A673 (cell line): ENCODE results near the gene CREB3L1. TPM values are rescaled to one million over a fixed set of nuclear protein-coding genes. Genes with fewer than 3 reads are reported as not detected.

Experiments used
- BruUV-seq: library from RNA; stranded (reverse); fragments of 400-500 nt; replicated peaks from 2 replicates; lab custom pipeline; 2021; lab: Mats Ljungman, UMichigan
- CTCF ChIA-PET: fragments of 300-600 bp; sonication (Branson Sonifier 250); formaldehyde crosslinking; loops from one replicate; lab custom pipeline; 2022; ENCODE audit warnings: antibody characterized with exemption; lab: Charles Lee
- POLR2A ChIA-PET: fragments of 300-600 bp; sonication (Branson Sonifier 250); formaldehyde crosslinking; loops from one replicate; lab custom pipeline; 2022; ENCODE audit warnings: antibody characterized with exemption; ENCODE audit not compliant: low non-redundant PET; lab: Charles Lee
- DNase-seq: peaks from one replicate; pipeline ENCODE4 v3.0.0-alpha.2; 2015; ENCODE audit warnings: low spot score
- H3K27ac ChIP-seq: fragments of 200-600 bp; sonication (generic); 2 replicates; pipeline ENCODE4 v1.5.1; 2016; ENCODE audit warnings: mixed run types, low read depth, mild to moderate bottlenecking, mixed read lengths, antibody characterized with exemption, low read length; ENCODE audit not compliant: poor library complexity, severe bottlenecking
- H3K27me3 ChIP-seq: fragments of 200-600 bp; sonication (generic); replicated peaks from 2 replicates; pipeline ENCODE4 v1.6.1; 2017; ENCODE audit warnings: mixed run types, low read depth, mild to moderate bottlenecking, mixed read lengths, antibody characterized with exemption, low read length; ENCODE audit not compliant: insufficient read depth, poor library complexity
- H3K36me3 ChIP-seq: fragments of 200-600 bp; sonication (generic); 2 replicates; pipeline ENCODE4 v1.6.1; 2016; ENCODE audit warnings: mixed run types, mild to moderate bottlenecking, mixed read lengths, antibody characterized with exemption, low read length; ENCODE audit not compliant: insufficient read depth, poor library complexity, severe bottlenecking
- H3K4me1 ChIP-seq: fragments of 200-600 bp; sonication (generic); 2 replicates; pipeline ENCODE4 v1.6.1; 2017; ENCODE audit warnings: mixed run types, mild to moderate bottlenecking, mixed read lengths, antibody characterized with exemption, low read length; ENCODE audit not compliant: insufficient read depth, poor library complexity, severe bottlenecking
- H3K4me3 ChIP-seq: fragments of 200-600 bp; sonication (generic); 2 replicates; pipeline ENCODE4 v1.5.1; 2016; ENCODE audit warnings: low read depth, mixed run types, mild to moderate bottlenecking, mixed read lengths, low read length; ENCODE audit not compliant: poor library complexity, severe bottlenecking
- H3K9me3 ChIP-seq: fragments of 200-600 bp; sonication (generic); 2 replicates; pipeline ENCODE4 v1.6.1; 2016; ENCODE audit warnings: mixed run types, low read depth, mild to moderate bottlenecking, mixed read lengths, antibody characterized with exemption, low read length; ENCODE audit not compliant: poor library complexity, severe bottlenecking
- CTCF ChIP-seq: fragments of 300-800, 200-600 bp; sonication (generic); conservative IDR thresholded peaks from 2 replicates; pipeline ENCODE4 v1.5.1; 2017; ENCODE audit warnings: low read depth, mild to moderate bottlenecking, antibody characterized with exemption, low read length, moderate library complexity, mixed read lengths
- EZH2 ChIP-seq: fragments of 200-600 bp; sonication (generic); IDR thresholded peaks from 2 replicates; pipeline ENCODE4 v1.6.1; 2017; ENCODE audit warnings: borderline replicate concordance, low read depth, mild to moderate bottlenecking, mixed read lengths, antibody characterized with exemption, low read length; ENCODE audit not compliant: poor library complexity, severe bottlenecking
- intact Hi-C: fragments of 100-400 bp; cut with micrococcal nuclease; formaldehyde crosslinking; loops from one replicate; pipeline ENCODE4 v1.10.0; 2022; ENCODE audit not compliant: unreplicated experiment
- total RNA-seq: library from RNA; stranded (reverse); gene quantifications from 2 replicates; pipeline ENCODE4 v1.2.3, GENCODE V29; 2021

CREB3L1 gene
- total RNA-seq, 1 experiment from 2014 or later = 3.5 TPM

GRCh38 chr11:46288451-46288850 is 11.0 kb downstream of the CREB3L1 start:
- peaks cover 25% of the 10 kb centered on the region for H3K4me1 ChIP-seq
- CTCF ChIA-PET = no interaction called here
- no peak overlapping the region for H3K27ac ChIP-seq
- H3K9me3 ChIP-seq = no peaks in the 10 kb centered on the region
- no peak for DNase-seq
- H3K4me3 ChIP-seq = no peak overlapping the region
- POLR2A ChIA-PET = interaction anchor here (0.6 kb wide), 1 partner anchor 20 kb away, joined by 4 read pairs; no protein-coding TSS in a partner anchor
- no peaks in the 10 kb centered on the region for H3K36me3 ChIP-seq
- BruUV-seq = no TSS peak
- TF ChIP-seq EZH2 (no peak), CTCF (no peak)
- intact Hi-C loops = no loop called here
- no peaks in the 10 kb centered on the region for H3K27me3 ChIP-seq

DNA sequence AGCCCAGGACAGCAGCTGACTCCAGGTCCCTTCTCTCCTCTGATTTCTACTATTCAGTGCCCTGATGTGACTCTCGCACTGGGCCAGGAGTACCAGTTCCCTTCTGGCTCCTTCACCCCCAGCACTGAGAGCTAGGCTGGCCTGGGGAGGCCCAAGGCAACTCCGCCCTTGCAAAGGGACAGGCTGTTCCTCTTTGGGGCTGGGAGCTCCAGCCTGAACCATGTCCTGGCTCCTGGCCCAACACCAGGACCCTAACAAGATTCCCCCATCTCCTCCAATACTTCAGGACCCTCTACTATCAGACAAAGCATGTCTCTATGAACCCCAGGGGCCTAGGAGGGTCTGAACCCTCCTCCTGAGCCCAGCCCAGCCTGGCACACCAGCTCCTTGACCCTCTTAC is 12.5 kb downstream of the CREB3L1 start:
- H3K27me3 ChIP-seq = no peaks in the 10 kb centered on the region
- intact Hi-C loops = no loop called here
- peaks cover 28% of the 10 kb centered on the region for H3K4me1 ChIP-seq
- no peaks in the 10 kb centered on the region for H3K9me3 ChIP-seq
- peak overlapping the region; percentile 43 for H3K27ac ChIP-seq
- TF ChIP-seq CTCF = no peak
- no peak for TF ChIP-seq EZH2
- H3K4me3 ChIP-seq = no peak overlapping the region
- DNase-seq = no peak
- POLR2A ChIA-PET = interaction anchor here (1.2 kb wide), 1 partner anchor 47 kb away, joined by 5 read pairs; no protein-coding TSS in a partner anchor
- H3K36me3 ChIP-seq = no peaks in the 10 kb centered on the region
- BruUV-seq = no TSS peak
- CTCF ChIA-PET = interaction anchor here (0.6 to 1.6 kb wide), 8 partner anchors 12 to 1366 kb away, joined by 3 to 5 read pairs (median 3); partner anchors contain the start of gene CREB3L1

GRCh38 chr11:46290598-46291309 is 13.3 kb downstream of the CREB3L1 start:
- no peaks in the 10 kb centered on the region for H3K27me3 ChIP-seq
- POLR2A ChIA-PET = interaction anchor here (0.6 kb wide), 1 partner anchor 191 kb away, joined by 3 read pairs; no protein-coding TSS in a partner anchor
- CTCF ChIA-PET = interaction anchor here (0.6 to 1.6 kb wide), 9 partner anchors 18 to 1367 kb away, joined by 3 to 5 read pairs (median 3); no protein-coding TSS in a partner anchor
- TF ChIP-seq EZH2 (no peak), CTCF (no peak)
- H3K4me3 ChIP-seq = no peak overlapping the region
- peak; percentile 96 for DNase-seq
- H3K36me3 ChIP-seq = no peaks in the 10 kb centered on the region
- peaks cover 28% of the 10 kb centered on the region for H3K4me1 ChIP-seq
- intact Hi-C loops = no loop called here
- peak overlapping the region; percentile 69 for H3K27ac ChIP-seq
- H3K9me3 ChIP-seq = no peaks in the 10 kb centered on the region
- no TSS peak for BruUV-seq
